Measurements from ENCODE around the gene DPH5.

- TF ChIP-seq CTCF (IDR thresholded peaks at IDR 0.05; ENCODE audit: low read depth, low read length) (no peak), POLR2A (IDR thresholded peaks at IDR 0.05; ENCODE audit: extremely low read depth, insufficient read length) (no peak), MYC (IDR thresholded peaks at IDR 0.05; ENCODE audit: low read depth, low read length) (no peak)
These were observed 83.1 kb downstream of the DPH5 start for GRCh38 chr1:100942304-100943046.

All from NB4 (cell line).